Colonic mucosa (tissue), 4 donors: ENCODE measurements around the gene CORO1C. TPM values are rescaled to one million over a fixed set of nuclear protein-coding genes. Genes with fewer than 3 reads are reported as not detected.

Source experiments
- DNase-seq: peaks from one replicate; pipeline ENCODE4 v3.0.0-alpha.2; 2020
- H3K27ac ChIP-seq: fragments of 200-600 bp; one replicate; pipeline ENCODE4 v1.8.0; 2021
- H3K27me3 ChIP-seq: fragments of 200-600 bp; one replicate; pipeline ENCODE4 v1.8.0; 2021
- H3K36me3 ChIP-seq: fragments of 200-600 bp; one replicate; pipeline ENCODE4 v1.8.0; 2021
- H3K4me1 ChIP-seq: fragments of 200-600 bp; one replicate; pipeline ENCODE4 v1.8.0; 2021; ENCODE audit warnings: mild to moderate bottlenecking
- H3K4me3 ChIP-seq: fragments of 200-600 bp; one replicate; pipeline ENCODE4 v1.8.0; 2021
- H3K9ac ChIP-seq, 2 donors: one replicate each; pipeline ENCODE4 v1.7.0; 2013; ENCODE audit warnings: control low read depth in 2 of 2, low read depth in 2 of 2, low read length in 2 of 2
- H3K9me3 ChIP-seq: fragments of 200-600 bp; one replicate; pipeline ENCODE4 v1.8.0; 2021
- CTCF ChIP-seq: fragments of 200-600 bp; IDR thresholded peaks from one replicate; pipeline ENCODE4 v1.8.0; 2022; ENCODE audit warnings: antibody characterized with exemption, mild to moderate bottlenecking
- intact Hi-C: fragments of 100-400 bp; cut with DNase I; formaldehyde crosslinking; loops from one replicate; pipeline ENCODE4 v1.14.1; 2022
- total RNA-seq, 2 donors: library from RNA; stranded (reverse); fragmentation: NEBNext Ultra II Directional in 1 of 2; extraction: Animal tissue kit (Norgen Biotek cat#: 25700) in 1 of 2; gene quantifications; one replicate each; pipeline ENCODE4 v1.2.1, GENCODE V29; 2021
- donor health status: healthy.
- donor health status: DM: no; HTN: no; CAD: no.
- donor health status: DM: no; HTN: no; CAD: no.

Gene CORO1C
- total RNA-seq, 2 donors from 2014 or later = 112 to 166 TPM

GRCh38 chr12:108605690-108606406 lies 125.5 kb downstream of the CORO1C start:
- TF ChIP-seq CTCF = no peak
- H3K4me3 ChIP-seq = no peak overlapping the region
- H3K9ac ChIP-seq = no peak overlapping the region
- no peak for DNase-seq
- no peak overlapping the region for H3K27ac ChIP-seq
- H3K9me3 ChIP-seq = no peaks in the 10 kb centered on the region
- H3K36me3 ChIP-seq = no peaks in the 10 kb centered on the region
- H3K4me1 ChIP-seq = no peaks in the 10 kb centered on the region
- H3K27me3 ChIP-seq = no peaks in the 10 kb centered on the region
- intact Hi-C loops = no loop called here

- DNase-seq = no peak
- H3K9me3 ChIP-seq = no peaks in the 10 kb centered on the region
- no peak for TF ChIP-seq CTCF
- no peak overlapping the region for H3K4me3 ChIP-seq
- H3K9ac ChIP-seq = no peak overlapping the region
- intact Hi-C loops = no loop called here
- no peaks in the 10 kb centered on the region for H3K36me3 ChIP-seq
- no peaks in the 10 kb centered on the region for H3K4me1 ChIP-seq
- H3K27ac ChIP-seq = no peak overlapping the region
- H3K27me3 ChIP-seq = no peaks in the 10 kb centered on the region
Observed at GRCh38 chr12:108605000-108605689, 126.2 kb downstream of the CORO1C start.

GRCh38 chr12:108604208-108604941 lies 126.9 kb downstream of the CORO1C start:
- H3K9me3 ChIP-seq = no peaks in the 10 kb centered on the region
- intact Hi-C loops = no loop called here
- no peaks in the 10 kb centered on the region for H3K36me3 ChIP-seq
- no peak overlapping the region for H3K27ac ChIP-seq
- H3K4me3 ChIP-seq = no peak overlapping the region
- H3K27me3 ChIP-seq = no peaks in the 10 kb centered on the region
- DNase-seq = no peak
- H3K9ac ChIP-seq = no peak overlapping the region
- H3K4me1 ChIP-seq = no peaks in the 10 kb centered on the region
- TF ChIP-seq CTCF = no peak

- Histone ChIP-seq H3K36me3 (no peaks in the 10 kb centered on the region), H3K4me3 (no peak overlapping the region), H3K4me1 (no peaks in the 10 kb centered on the region), H3K9ac (no peak overlapping the region), H3K9me3 (no peaks in the 10 kb centered on the region), H3K27ac (no peak overlapping the region), H3K27me3 (no peaks in the 10 kb centered on the region)
- no peak for DNase-seq
- TF ChIP-seq CTCF = no peak
- intact Hi-C loops = no loop called here
Observed at GRCh38 chr12:108603743-108604142, 127.6 kb downstream of the CORO1C start.

GRCh38 chr12:108602976-108603704 lies 128.2 kb downstream of the CORO1C start:
- H3K9me3 ChIP-seq = no peaks in the 10 kb centered on the region
- no peaks in the 10 kb centered on the region for H3K27me3 ChIP-seq
- intact Hi-C loops = no loop called here
- no peak overlapping the region for H3K4me3 ChIP-seq
- DNase-seq = no peak
- TF ChIP-seq CTCF = no peak
- H3K4me1 ChIP-seq = no peaks in the 10 kb centered on the region
- no peaks in the 10 kb centered on the region for H3K36me3 ChIP-seq
- H3K27ac ChIP-seq = no peak overlapping the region
- H3K9ac ChIP-seq = no peak overlapping the region
